Erythroblast (primary cell): ENCODE data around the gene TTF2.

Experiments used
- GATA1 ChIP-seq: IDR thresholded peaks from 2 replicates; pipeline ENCODE4 v1.6.1; 2011; ENCODE audit warnings: low read depth, mild to moderate bottlenecking, control low read depth, low read length, moderate library complexity
- POLR2A ChIP-seq: IDR thresholded peaks from 2 replicates; pipeline ENCODE4 v1.6.1; 2011; ENCODE audit warnings: mild to moderate bottlenecking, low read length

DNA sequence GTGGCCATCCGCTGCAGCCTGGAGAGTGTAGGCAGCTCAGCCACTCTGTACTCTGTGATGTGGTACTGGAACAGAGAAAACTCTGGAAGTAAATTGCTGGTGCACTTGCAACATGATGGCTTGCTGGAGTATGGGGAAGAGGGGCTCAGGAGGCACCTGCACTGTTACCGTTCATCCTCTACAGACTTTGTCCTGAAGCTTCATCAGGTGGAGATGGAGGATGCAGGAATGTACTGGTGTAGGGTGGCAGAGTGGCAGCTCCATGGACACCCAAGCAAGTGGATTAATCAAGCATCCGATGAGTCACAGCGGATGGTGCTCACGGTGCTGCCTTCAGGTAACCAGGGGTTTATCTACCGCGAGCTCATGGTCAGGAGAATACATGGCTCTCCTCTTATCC, 34.6 kb upstream of the TTF2 start:
- TF ChIP-seq POLR2A (no peak), GATA1 (no peak)
